Measurements from ENCODE around the gene STARD6. TPM values are rescaled to one million over a fixed set of nuclear protein-coding genes. Genes with fewer than 3 reads are reported as not detected.
"Not testable (repeated sequence)": the region's sequence is repeated elsewhere in the genome, so short reads cannot be mapped to it uniquely, and the experiment has no call there.

The STARD6 gene
- total RNA-seq, 1 donor from 2014 or later: not detected

DNA sequence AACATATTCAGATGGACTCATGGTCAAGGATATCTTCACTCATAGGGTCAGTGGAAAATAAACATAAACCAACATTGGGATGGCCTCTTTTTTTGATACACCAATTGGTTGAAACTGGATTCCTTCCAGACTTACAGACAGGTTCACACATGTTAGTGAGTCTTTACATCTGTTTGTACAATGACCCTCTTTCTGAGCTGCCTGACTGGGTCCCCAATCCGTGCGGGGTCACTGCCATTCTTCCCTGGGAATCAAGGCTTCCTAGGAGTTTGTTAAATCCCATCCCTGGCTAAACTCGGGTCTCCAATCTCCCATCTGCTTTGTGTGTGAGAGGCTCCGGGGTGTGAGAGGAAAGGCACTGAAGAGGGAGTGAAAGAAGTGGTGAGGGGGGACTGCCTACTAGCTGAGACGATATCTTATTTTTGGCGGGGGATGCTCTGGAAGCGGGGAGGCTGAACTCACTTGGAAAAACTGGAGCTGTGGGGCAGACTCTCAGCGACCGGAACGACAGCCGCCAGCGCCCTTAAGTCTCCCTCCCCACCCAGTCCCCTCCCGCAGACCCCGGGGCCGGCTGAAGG is 487 bp downstream of the STARD6 start:
- peak; percentile 76 for DNase-seq (ENCODE audit: low spot score)
- intact Hi-C loops (cut with DNase I): loop anchor here (2.0 to 5.0 kb wide), 2 partner anchors 88 to 135 kb away; partner anchors contain the start of genes MBD2 and POLI

DNA sequence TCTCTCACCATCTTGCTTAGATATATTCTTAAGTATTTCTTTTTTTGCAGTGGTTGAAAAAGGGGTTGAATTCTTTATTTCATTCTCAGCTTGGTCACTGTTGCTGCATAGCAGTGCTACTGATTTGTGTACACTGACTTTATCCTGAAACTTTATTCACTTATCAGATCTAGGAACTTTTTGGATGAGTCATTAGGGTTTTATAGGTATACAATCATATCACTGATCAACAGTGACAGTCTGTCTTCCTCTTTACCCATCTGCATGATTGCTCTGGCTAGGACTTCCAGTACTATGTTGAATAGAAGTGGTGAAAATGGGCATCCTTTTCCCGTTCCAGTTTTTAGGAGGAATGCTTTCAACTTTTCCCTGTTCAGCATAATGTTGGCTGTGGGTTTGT is 6.5 kb downstream of the STARD6 start:
- no peak for DNase-seq (ENCODE audit: low spot score)
- intact Hi-C loops (cut with DNase I): no loop called here

DNA sequence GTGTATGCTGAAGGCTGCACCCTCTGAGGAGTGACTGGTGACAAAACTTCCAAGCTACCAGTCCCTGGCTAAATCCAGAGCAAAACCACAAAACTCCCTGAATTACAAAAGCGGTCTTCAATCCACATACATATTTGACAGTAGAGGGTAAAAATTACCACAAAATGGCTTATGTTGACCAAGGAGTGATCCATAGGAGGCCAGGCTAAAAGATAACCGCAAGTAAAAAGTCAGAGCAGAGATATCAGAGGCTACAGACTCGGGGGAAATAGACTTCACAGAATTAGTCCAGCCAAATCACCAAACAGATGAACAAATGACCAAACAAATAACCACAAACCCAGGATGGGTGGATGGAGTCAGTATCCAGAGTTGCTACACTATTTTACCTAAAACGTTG is 19.4 kb downstream of the STARD6 start:
- no peak for DNase-seq (ENCODE audit: low spot score)
- intact Hi-C loops (cut with DNase I): no loop called here

DNA sequence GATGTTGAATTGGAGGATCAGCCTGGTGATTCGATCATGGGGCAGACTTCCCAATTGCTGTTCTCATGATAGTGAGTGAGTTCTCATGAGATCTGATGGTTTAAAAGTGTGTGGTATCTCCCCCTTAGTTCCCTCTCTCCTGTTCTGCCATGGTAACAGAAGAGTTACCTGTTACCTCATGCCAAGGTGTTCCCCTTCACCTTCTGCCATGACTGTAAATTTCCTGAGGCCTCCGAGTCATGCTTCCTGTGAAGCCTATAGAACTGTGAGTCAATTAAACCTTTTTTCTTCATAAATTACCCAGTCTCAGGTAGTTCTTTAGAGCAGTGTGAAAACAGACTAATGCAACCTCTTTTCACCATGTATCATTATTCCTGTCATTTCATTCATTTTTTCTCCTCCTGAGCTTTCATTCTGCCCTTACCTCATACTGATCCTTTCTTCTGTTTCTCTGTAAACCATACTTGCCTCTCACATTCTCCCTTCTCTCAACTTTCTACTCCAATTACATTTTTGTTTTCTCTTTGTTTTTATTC is 22.0 kb downstream of the STARD6 start:
- no peak for DNase-seq (ENCODE audit: low spot score)
- intact Hi-C loops (cut with DNase I): no loop called here

DNA sequence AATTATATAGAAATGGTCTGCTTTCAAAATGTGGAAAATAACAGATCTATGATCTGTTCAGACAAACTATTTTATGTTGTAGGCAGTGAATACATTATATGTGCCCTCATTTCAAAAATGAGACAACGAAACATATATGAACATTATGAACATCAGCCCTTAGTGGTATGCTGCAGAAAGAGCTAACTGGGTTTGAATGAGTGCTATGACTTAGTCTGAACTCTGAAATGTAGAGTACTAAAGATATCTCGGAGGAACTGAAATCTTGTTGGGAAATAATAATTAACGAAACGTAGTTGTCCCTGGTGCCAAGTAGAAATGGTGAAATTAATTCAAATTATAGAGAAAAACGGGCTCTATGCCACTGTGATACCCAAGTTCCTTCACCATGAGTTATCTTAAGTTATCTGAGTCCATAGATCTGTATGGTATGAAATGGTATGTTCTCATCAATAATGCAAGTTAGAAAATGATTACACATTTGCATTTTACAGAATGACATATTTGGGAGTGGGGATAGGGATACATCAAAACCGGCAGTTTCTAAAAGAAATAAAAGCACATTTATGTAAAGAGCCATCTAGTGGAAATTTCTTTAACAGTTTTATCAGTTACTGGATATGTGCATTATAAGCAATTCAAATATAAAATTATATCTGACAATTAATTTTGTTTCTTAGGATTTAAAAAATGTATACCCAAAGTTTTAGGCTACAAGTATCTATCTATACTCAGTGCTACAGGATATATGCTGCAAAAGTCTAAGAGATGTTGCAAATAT is 26.7 kb downstream of the STARD6 start:
- DNase-seq (ENCODE audit: low spot score): no peak
- intact Hi-C loops (cut with DNase I): no loop called here

DNA sequence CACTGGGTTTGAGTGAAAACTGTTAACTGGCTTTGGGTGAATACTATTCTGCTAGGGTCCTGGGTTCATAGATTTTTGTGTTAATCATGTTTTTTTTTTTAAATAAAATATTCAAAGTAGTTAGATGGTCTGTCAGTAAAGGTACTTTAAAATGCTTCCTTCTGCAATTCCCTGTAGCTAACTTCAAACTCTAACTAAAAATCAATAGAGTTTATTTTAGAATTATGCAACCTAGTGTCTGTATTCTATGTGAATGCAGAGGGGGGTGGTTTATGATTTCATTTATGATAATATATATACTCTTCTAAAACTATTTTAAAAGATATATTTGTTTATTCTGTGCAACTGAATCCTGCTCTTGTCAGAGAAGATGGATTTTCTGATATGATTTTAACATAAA is 27.9 kb downstream of the STARD6 start:
- DNase-seq (ENCODE audit: low spot score): no peak
- intact Hi-C loops (cut with DNase I): no loop called here

DNA sequence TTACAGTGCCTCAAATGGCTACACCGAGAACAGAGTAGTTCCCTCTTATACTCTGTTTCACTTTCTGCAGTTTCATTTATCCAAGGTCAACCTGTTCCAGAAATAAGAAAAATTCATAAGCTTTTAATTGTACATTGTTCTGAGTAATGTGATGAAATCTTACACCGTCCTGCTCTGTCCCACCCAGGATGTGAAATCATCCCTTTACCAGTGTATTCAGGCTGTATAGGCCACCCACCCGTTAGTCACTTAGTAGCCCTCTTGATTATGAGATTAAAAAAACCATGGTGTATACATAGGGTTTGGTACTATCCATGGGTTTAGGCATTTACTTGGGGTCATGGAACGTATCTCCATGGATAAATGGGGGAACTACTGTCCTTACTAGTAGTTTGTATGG is 29.8 kb downstream of the STARD6 start:
- intact Hi-C loops (cut with DNase I): no loop called here
- DNase-seq (ENCODE audit: low spot score): no peak

DNA sequence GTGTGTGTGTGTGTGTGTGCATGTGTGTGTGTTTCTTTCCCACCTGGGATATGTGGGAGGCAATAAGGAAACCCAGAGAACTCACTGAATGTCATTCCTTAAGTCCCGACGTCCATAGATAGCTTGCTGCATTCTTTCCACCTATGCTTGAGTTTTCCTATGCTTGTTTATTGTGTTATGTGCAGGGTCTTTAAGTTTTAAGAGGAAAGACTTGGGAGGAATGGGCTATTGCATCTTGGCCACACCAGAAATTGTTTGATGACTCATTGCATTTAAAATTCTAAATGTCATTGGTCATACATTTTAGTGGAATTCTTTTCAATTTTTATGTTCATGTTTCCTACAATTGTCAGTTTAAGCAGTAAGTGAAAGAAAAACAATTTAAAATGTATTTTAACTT is 33.7 kb downstream of the STARD6 start:
- no peak for DNase-seq (ENCODE audit: low spot score)
- intact Hi-C loops (cut with DNase I): no loop called here

DNA sequence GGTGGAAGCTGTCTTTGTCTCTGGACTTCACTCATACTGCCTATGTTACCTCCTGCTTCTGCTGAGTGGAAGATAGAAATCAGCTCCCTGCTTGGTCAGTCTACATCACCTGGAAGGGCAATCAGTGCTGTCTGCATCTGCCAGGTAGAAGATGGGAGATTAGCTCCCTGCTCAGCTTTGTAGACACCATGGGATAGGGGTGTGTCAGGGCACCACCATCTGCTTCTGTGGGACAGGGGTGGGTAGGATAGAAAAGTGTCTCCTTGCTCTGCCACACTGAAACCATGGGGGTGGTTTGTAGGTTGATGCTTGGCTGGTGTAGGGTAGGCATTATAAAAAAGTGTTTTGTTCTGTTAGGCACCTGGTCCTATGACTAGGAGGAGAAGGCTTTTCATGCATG is 34.1 kb downstream of the STARD6 start:
- DNase-seq (ENCODE audit: low spot score): no peak
- intact Hi-C loops (cut with DNase I): no loop called here

DNA sequence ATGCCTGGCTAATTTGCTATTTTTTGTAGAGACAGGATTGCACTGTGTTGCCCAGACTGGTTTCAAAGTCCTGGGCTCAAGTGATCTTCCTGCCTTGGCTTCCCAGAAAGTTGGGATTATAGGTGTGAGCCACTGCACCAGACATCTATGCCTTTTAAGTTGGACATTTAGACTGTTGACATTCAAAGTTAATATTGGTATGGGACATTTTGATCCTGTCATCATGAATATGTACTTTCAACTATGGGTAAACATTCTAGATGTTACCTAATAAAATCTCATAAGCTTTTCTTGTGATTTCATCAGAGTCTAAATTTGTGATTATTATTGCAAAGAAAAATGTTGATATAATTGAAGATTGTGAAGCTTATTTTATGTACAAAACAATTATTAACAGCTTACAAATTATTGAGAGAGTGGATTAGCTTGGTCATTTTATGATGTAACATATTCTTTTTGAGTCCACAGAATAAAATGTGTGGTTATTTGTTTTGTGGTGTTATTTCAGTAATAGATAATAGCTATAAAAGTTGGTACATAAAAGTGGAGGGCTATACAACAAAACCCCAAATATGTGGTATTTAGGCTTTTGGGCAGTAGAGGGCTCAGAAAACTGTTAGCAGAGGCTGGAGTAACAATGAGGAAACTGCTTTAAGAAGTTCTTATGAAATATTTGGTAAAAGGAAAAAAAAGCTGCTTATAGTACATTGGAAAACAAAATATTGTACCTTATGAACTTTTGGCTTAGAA is 41.4 kb downstream of the STARD6 start:
- intact Hi-C loops (cut with DNase I): no loop called here
- no peak for DNase-seq (ENCODE audit: low spot score)

DNA sequence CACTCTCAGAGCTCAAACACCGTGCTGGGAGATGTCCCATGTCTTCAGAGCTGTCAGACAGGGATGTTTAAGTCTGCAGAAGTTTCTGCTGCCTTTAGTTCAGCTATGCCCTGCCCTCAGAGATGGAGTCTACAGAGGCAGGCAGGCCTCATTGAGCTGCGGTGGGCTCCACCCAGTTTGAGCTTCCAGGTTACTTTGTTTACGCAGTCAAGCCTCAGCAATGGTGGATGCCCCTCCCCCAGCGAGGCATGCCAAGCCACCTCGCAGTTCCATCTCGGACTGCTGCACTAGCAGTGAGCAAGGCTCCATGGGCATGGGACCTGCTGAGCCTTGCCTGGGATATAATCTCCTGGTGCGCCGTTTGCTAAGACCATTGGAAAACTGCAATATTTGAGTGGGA is 48.1 kb downstream of the STARD6 start:
- DNase-seq (ENCODE audit: low spot score); intact Hi-C loops (cut with DNase I): not testable (repeated sequence)

DNA sequence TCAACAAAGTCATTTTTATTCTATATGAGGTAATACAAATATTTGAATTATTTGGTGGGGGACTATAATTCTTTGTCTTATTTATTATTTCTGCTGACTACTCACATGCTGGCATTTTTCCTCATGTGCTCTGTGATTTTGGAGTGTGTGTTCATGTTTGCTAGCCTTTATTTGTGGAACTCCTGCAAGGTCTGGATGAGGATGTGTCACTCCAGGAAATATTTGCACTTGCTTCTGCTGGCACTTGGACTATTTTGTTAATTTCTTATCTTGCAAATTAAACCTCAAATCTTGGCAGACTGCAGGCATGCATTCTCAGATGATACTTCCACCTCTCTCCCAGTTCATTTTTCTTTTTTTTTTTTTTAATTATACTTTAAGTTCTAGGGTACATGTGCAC is 54.2 kb downstream of the STARD6 start:
- intact Hi-C loops (cut with DNase I): no loop called here
- DNase-seq (ENCODE audit: low spot score): no peak

DNA sequence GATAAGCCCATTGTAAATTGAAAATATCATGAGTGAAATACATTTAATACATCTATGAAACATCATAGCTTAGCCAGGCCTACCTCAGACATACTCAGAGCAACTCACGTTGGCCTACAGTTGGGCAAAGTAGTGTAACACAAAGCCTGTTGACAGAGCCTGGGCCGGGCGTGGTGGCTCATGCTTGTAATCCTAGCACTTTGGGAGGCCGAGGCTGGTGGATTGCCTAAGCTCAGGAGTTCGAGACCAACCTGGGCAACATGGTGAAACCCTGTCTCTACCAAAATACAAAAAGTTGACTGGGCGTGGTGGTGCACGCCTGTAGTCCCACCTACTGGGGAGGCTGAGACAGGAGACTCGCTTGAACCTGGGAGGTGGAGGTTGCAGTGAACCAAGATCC is 58.7 kb downstream of the STARD6 start:
- DNase-seq (ENCODE audit: low spot score); intact Hi-C loops (cut with DNase I): not testable (repeated sequence)

DNA sequence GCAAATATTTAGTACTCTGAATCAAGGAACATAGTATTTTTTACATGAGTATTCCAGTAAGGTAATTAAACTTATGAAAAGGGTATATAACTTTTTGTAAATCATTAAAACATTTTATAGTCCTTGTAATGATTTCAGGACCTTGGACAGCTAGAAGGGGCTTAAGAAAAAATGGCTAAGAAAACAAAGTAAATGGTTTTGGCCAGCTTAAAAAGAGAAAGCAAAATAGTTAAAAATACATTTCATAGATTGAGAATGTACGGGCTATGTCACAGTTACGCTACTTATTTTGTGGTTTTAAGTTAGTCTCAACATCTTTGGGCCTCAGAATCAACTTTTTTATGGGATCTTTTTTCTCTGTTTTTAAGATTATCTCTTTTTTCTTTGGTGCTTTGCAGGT is 61.6 kb downstream of the STARD6 start:
- no peak for DNase-seq (ENCODE audit: low spot score)
- intact Hi-C loops (cut with DNase I): no loop called here

DNA sequence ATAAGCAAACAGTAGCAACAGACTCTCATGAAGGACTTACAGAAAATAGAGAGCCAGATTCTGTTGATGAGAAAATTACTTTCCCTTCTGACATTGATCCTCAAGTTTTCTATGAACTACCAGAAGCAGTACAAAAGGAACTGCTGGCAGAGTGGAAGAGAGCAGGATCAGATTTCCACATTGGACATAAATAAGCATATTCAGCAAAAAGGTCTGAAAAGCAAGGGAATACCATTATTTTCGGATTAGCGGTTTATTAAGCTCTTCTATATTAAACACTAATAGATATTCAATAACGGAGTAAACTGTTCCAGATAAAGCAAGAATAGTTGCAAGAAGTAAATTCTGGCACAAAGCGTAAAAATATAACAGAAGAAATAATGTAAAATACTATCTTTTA is 63.4 kb downstream of the STARD6 start:
- intact Hi-C loops (cut with DNase I): no loop called here
- no peak for DNase-seq (ENCODE audit: low spot score)

DNA sequence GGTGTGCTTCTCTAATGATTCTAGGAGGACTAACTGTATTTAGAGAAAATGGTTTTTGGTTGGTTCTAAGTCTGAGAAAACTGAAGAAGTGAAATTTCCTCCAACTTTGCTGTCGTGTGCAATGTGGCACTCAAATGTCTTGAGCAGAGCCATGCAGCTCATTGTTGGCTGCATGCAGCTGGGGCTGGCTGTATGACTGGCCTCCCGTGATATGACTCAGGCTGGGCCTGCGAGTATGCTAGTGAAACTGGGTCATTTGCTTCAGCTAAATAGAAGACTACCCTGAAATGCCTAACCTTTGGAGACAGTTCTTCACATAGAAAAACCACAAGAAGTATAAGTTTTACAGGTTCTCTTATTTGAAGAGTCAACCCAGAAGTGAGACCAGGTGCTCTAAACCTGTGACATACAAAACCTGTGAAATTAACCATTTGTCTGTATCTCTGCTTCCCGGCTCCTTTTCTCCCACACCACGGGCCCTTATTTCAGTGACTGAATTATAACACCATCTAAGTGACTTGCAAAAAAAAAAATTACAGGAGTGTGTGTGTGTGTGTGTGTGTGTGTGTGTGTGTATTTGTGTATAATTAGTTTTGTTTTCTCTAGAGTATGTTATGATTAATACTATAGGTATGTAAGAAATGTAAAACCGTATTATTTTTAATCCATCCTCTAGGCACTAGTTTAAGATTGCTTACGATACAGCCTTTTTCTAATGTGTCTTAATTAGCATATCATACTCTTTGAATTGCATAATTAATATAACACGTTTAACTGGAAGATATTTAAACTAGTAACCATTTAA is 72.5 kb downstream of the STARD6 start:
- intact Hi-C loops (cut with DNase I): no loop called here
- DNase-seq (ENCODE audit: low spot score): no peak

DNA sequence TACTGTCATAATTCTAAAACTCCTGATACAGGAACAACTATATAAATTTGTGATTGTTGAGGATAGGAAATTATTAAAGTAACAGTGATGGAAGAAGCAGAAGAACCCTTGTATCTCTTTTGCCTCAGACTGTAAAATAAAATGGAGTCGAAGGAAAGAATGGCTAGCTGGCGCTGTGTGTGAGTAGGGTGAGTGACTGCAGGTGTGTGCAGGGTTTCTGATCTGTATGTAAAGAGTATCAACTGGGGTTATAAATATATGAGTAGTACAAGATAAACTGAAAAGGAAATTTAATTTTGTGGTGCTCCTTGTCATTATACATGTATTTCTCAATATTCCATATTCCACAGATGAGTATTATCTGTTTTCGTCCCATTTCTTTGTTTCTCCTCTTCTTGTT is 73.1 kb downstream of the STARD6 start:
- DNase-seq (ENCODE audit: low spot score): no peak

DNA sequence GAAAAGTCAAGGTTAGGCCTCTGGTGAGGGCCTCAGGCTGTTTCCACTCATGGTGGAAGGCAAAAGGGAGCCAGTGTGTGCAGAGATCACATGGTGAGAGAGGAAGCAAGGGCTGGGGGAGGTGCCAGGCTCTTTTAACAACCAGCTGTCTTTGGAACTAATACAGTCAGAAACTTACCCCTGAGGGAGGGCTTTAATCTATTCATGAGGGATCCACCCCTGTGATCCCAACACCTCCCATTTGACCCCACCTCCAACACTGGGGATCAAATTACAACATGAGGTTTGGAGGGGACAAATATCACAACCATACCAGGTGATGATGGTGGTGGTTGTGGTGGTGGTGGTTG is 77.5 kb downstream of the STARD6 start:
- no peak for DNase-seq (ENCODE audit: low spot score)
- intact Hi-C loops (cut with DNase I): no loop called here

More for the DNA sequence above, 73.1 kb downstream of the STARD6 start:
- intact Hi-C loops (cut with DNase I): no loop called here

DNA sequence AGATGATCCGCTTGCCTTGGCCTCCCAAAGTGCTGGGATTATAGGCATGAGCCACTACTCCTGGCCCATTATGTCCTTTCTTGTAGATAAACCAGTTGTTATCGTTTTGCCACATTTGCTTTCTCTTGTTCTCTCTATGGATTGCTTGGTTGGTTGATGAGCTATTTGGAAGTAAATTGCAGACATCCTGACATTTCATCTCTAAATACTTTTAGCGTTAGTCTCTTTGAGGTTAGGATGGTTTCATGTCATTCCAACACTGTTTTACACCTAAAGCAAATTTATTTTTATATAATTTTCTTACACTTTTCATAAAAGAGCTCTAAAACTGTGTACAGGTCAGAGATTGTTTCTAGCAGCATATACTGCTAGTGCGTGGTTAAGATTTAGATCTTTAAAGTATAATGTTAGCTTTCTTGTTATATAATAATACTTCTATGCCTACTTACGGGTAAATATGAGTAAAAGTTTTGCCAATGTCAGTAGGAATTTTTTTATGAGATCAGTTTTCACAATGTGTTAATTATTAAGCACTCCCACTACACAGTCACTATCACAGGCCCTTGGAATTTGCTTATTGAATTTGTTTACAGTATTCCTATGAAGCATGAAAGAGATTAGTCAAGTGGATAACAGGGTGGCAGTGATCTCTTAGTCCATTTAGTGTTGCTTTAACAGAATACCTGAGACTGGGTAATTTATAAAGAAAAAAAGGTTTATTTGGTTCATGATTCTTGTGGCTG is 78.0 kb downstream of the STARD6 start:
- DNase-seq (ENCODE audit: low spot score): no peak
- intact Hi-C loops (cut with DNase I): no loop called here
